Hepatocyte (in vitro differentiated cells): ENCODE results near the gene S100A2.

ENCODE experiments used
- EZH2 ChIP-seq: fragments of 200-600 bp; sonication (generic); IDR thresholded peaks from 2 replicates; pipeline ENCODE4 v1.6.1; 2016; ENCODE audit warnings: antibody characterized with exemption, mild to moderate bottlenecking, borderline replicate concordance
- EZH2phosphoT487 ChIP-seq: fragments of 200-600 bp; sonication (generic); IDR thresholded peaks from one replicate; pipeline ENCODE4 v1.6.1; 2018; ENCODE audit warnings: antibody characterized with exemption, mild to moderate bottlenecking, low read depth, moderate library complexity; ENCODE audit not compliant: unreplicated experiment, severe bottlenecking
- TF ChIP-seq, protein P1 (sequence below): fragments of 200-600 bp; sonication (generic); IDR thresholded peaks from 2 replicates; pipeline ENCODE4 v1.5.1; 2016; ENCODE audit warnings: antibody characterized with exemption, mild to moderate bottlenecking; ENCODE audit not compliant: poor library complexity

DNA sequence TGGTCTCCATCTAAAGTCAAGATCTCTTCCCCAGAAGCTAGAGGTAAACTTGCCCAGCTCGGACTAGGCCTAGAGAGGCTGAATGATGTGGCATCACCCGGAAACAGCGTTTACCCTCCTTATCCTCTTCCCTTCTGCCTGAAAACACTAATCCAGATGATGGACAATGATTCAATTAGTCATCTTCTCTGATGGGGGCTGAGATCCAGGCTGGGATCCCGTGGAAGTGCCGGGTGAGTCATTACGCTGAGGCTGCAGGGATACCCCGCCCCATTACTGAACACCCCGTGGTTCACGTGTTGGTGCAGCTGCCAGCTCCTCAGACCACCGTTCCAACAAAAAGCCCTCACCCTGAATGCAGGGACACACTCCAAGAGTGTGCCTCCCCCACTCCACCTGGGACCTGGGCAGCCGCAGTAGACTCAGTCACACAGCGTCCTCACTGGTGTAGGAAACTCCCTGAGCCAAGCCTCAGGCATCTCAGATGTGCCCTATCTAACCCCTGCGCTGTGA is 31.9 kb downstream of the S100A2 start:
- TF ChIP-seq, protein P1, sequence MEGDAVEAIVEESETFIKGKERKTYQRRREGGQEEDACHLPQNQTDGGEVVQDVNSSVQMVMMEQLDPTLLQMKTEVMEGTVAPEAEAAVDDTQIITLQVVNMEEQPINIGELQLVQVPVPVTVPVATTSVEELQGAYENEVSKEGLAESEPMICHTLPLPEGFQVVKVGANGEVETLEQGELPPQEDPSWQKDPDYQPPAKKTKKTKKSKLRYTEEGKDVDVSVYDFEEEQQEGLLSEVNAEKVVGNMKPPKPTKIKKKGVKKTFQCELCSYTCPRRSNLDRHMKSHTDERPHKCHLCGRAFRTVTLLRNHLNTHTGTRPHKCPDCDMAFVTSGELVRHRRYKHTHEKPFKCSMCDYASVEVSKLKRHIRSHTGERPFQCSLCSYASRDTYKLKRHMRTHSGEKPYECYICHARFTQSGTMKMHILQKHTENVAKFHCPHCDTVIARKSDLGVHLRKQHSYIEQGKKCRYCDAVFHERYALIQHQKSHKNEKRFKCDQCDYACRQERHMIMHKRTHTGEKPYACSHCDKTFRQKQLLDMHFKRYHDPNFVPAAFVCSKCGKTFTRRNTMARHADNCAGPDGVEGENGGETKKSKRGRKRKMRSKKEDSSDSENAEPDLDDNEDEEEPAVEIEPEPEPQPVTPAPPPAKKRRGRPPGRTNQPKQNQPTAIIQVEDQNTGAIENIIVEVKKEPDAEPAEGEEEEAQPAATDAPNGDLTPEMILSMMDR: no peak
- TF ChIP-seq EZH2 (no peak), EZH2phosphoT487 (no peak)
